A549 (cell line): Measurements from ENCODE around the gene TMEM214. TPM values are rescaled to one million over a fixed set of nuclear protein-coding genes. Genes with fewer than 3 reads are reported as not detected.

Source experiments
- ATAC-seq, 2 experiments: fragments of 200-7000 bp in 1 of 2; fragments of >200 bp in 1 of 2; cut with Nextera tagmentation in 1 of 2; cut with Tn5 transposase in 1 of 2; 3 replicates each; pipeline versions ENCODE4 v1.8.0 to v1.9.1; 2018 to 2020; ENCODE audit warnings: mild to moderate bottlenecking in 1 of 2, moderate library complexity in 1 of 2
- CTCF ChIA-PET: fragments of 300-600 bp; sonication (Branson Sonifier 250); formaldehyde crosslinking; extraction: SDS; loops from one replicate; lab custom pipeline; 2021; ENCODE audit warnings: antibody characterized with exemption, inconsistent platforms; lab: Yijun Ruan, JAX
- POLR2A ChIA-PET: fragments of 350-600 bp; formaldehyde crosslinking; extraction: SDS; loops from one replicate; lab custom pipeline; 2021; ENCODE audit warnings: antibody characterized with exemption, inconsistent platforms; lab: Yijun Ruan, JAX
- DNase-seq, 2 experiments: peaks; one replicate each; pipeline versions ENCODE4 v3.0.0 to v3.0.0-alpha.2; 2011 to 2016; ENCODE audit warnings: low read depth in 1 of 2, low spot score in 1 of 2
- FAIRE-seq: peaks from 2 replicates; lab custom pipeline; 2011; peaks lifted over from hg19 to GRCh38; lab: Jason Lieb, UNC
- H3K27ac ChIP-seq, 2 experiments: fragments of >200 bp; sonication (Bioruptor Twin); formaldehyde crosslinking; 3 replicates each; pipeline ENCODE4 v1.5.1; 2016 to 2017
- H3K4me1 ChIP-seq: fragments of >200 bp; sonication (Bioruptor Twin); formaldehyde crosslinking; 3 replicates; pipeline ENCODE4 v1.6.1; 2016
- H3K4me2 ChIP-seq: fragments of >200 bp; sonication (Bioruptor Twin); formaldehyde crosslinking; 3 replicates; pipeline ENCODE4 v1.6.1; 2016
- H3K4me3 ChIP-seq: fragments of >200 bp; sonication (Bioruptor Twin); formaldehyde crosslinking; 3 replicates; pipeline ENCODE4 v1.5.1; 2016
- H3K9me3 ChIP-seq: fragments of >200 bp; sonication (Bioruptor Twin); formaldehyde crosslinking; 3 replicates; pipeline ENCODE4 v1.6.1; 2016
- CHD4 ChIP-seq: fragments of 200-600 bp; sonication (generic); IDR thresholded peaks from 2 replicates; pipeline ENCODE4 v1.6.1; 2016; ENCODE audit warnings: antibody characterized with exemption, mild to moderate bottlenecking, borderline replicate concordance
- CTCF ChIP-seq: fragments of >200 bp; sonication (Bioruptor Twin); formaldehyde crosslinking; IDR thresholded peaks from 3 replicates; pipeline ENCODE4 v1.5.1; 2016
- ESRRA ChIP-seq: fragments of 150-350 bp; IDR thresholded peaks from 2 replicates; pipeline ENCODE4 v1.6.1; 2014; ENCODE audit warnings: mild to moderate bottlenecking, low read length, borderline replicate concordance
- FOSB ChIP-seq: fragments of 250-450 bp; sonication (Bioruptor Pico); IDR thresholded peaks from 2 replicates; pipeline ENCODE4 v1.5.0; 2020; ENCODE audit warnings: mild to moderate bottlenecking, moderate library complexity
- FOXS1 ChIP-seq: fragments of 250-450 bp; sonication (Bioruptor Pico); IDR thresholded peaks from 2 replicates; pipeline ENCODE4 v1.5.0; 2020; ENCODE audit warnings: mild to moderate bottlenecking, moderate library complexity
- HEYL ChIP-seq: fragments of 250-450 bp; sonication (Bioruptor Pico); IDR thresholded peaks from 2 replicates; pipeline ENCODE4 v1.8.0; 2021; ENCODE audit warnings: mild to moderate bottlenecking, moderate library complexity
- HMGXB4 ChIP-seq: fragments of 250-450 bp; sonication (Bioruptor Pico); IDR thresholded peaks from 2 replicates; pipeline ENCODE4 v1.5.0; 2021; ENCODE audit warnings: mild to moderate bottlenecking, moderate library complexity, borderline replicate concordance
- JUN ChIP-seq, 2 experiments: fragments of >200 bp; sonication (Bioruptor Twin); formaldehyde crosslinking; IDR thresholded peaks; 2 replicates in 1 of 2; 3 replicates in 1 of 2; pipeline ENCODE4 v1.6.1; 2016 to 2017
- MAFK ChIP-seq: fragments of 450-650 bp; IDR thresholded peaks from 2 replicates; pipeline ENCODE4 v1.6.1; 2014; ENCODE audit not compliant: partially characterized antibody
- MAX ChIP-seq: IDR thresholded peaks from 2 replicates; pipeline ENCODE4 v1.6.1; 2012
- MAZ ChIP-seq: fragments of 150-350 bp; IDR thresholded peaks from 2 replicates; pipeline ENCODE4 v1.6.1; 2014; ENCODE audit warnings: antibody characterized with exemption, low read depth, low read length, borderline replicate concordance
- MYC ChIP-seq: IDR thresholded peaks from 2 replicates; pipeline ENCODE4 v1.6.1; 2012; ENCODE audit warnings: mild to moderate bottlenecking, inconsistent platforms, low read length, improper control_type of control experiment, borderline replicate concordance
- NPAS2 ChIP-seq: fragments of 250-450 bp; sonication (Bioruptor Pico); IDR thresholded peaks from 2 replicates; pipeline ENCODE4 v1.8.0; 2022; ENCODE audit warnings: mild to moderate bottlenecking, moderate library complexity, borderline replicate concordance
- RARB ChIP-seq: fragments of 250-450 bp; sonication (Bioruptor Pico); IDR thresholded peaks from 2 replicates; pipeline ENCODE4 v1.8.0; 2021; ENCODE audit warnings: mild to moderate bottlenecking, moderate library complexity
- SMC3 ChIP-seq: fragments of >200 bp; sonication (Bioruptor Twin); formaldehyde crosslinking; IDR thresholded peaks from 3 replicates; pipeline ENCODE4 v1.6.1; 2018; ENCODE audit warnings: inconsistent platforms
- TP53 ChIP-seq: fragments of 250-450 bp; sonication (Bioruptor Pico); IDR thresholded peaks from 2 replicates; pipeline ENCODE4 v1.5.0; 2021; ENCODE audit warnings: mild to moderate bottlenecking, moderate library complexity
- ZC3H11A ChIP-seq: fragments of 450-650 bp; IDR thresholded peaks from 2 replicates; pipeline ENCODE4 v1.6.1; 2014; ENCODE audit warnings: antibody characterized with exemption, mild to moderate bottlenecking
- ZSCAN20 ChIP-seq: fragments of 250-450 bp; sonication (Bioruptor Pico); IDR thresholded peaks from 2 replicates; pipeline ENCODE4 v1.8.0; 2022; ENCODE audit warnings: mild to moderate bottlenecking, moderate library complexity
- WGBS: methylation state at CpG from one replicate; pipeline ENCODE4 v1.1.6; 2017; ENCODE audit errors: missing lambda C conversion rate; 5-methylcytosine and 5-hydroxymethylcytosine counted together
- polyA plus RNA-seq, 4 experiments: library from polyadenylated mRNA; depleted of rRNA in 3 of 4; stranded (reverse); fragments of >200 nt; fragmentation: RNase III in 1 of 4; extraction: RNeasy Plus Mini Kit Qiagen cat#74134 plus additional on column Dnase treatment in 1 of 4; gene quantifications; 2 replicates in 3 of 4; 3 replicates in 1 of 4; pipeline ENCODE4 v1.2.3, GENCODE V29; 2011 to 2017
- TF ChIP-seq, protein P1 (sequence below): fragments of 450-650 bp; IDR thresholded peaks from 2 replicates; pipeline ENCODE4 v1.6.1; 2014; ENCODE audit warnings: antibody characterized with exemption
- TF ChIP-seq, protein P2 (sequence below): fragments of 250-450 bp; sonication (Bioruptor Pico); IDR thresholded peaks from 2 replicates; pipeline ENCODE4 v1.5.0; 2020; ENCODE audit warnings: low read depth, mild to moderate bottlenecking, moderate library complexity

Gene TMEM214
- polyA plus RNA-seq, 2 of the 4 experiments (the other 2 are of a cell fraction) = 54.3 to 74.9 TPM

GRCh38 chr2:27069961-27070618 lies 37.3 kb downstream of the TMEM214 start:
- Histone ChIP-seq H3K4me2 (peak overlapping the region; percentile 86), H3K4me3 (peak overlapping the region; percentile 92), H3K4me1 (peaks cover 19% of the 10 kb centered on the region), H3K27ac (peak overlapping the region; percentile 88 to 93; a peak in 4 of 6 replicates), H3K9me3 (no peaks in the 10 kb centered on the region)
- TF ChIP-seq, protein P1, sequence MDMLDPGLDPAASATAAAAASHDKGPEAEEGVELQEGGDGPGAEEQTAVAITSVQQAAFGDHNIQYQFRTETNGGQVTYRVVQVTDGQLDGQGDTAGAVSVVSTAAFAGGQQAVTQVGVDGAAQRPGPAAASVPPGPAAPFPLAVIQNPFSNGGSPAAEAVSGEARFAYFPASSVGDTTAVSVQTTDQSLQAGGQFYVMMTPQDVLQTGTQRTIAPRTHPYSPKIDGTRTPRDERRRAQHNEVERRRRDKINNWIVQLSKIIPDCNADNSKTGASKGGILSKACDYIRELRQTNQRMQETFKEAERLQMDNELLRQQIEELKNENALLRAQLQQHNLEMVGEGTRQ = no peak
- TF ChIP-seq MAX (no peak), FOXS1 (CRISPR knock-in tag) (no peak), NPAS2 (CRISPR knock-in tag) (no peak), ESRRA (no peak), HEYL (no peak), MAZ (no peak), MAFK (no peak), HMGXB4 (no peak), ZSCAN20 (no peak)
- POLR2A ChIA-PET = no interaction called here
- FAIRE-seq (no peak), DNase-seq (no peak), ATAC-seq (no peak)
- WGBS = 90% methylated on average over 8 of the region's 8 CpGs
- CTCF ChIA-PET = interaction anchor here (13.3 to 18.7 kb wide), 2 partner anchors 14 to 15 kb away, joined by 143 to 253 read pairs; partner anchors contain the start of genes AGBL5, EMILIN1 and KHK

- ChIA-PET POLR2A (interaction anchor here (1.0 to 2.0 kb wide), 11 partner anchors 11 to 222 kb away, joined by 3 to 37 read pairs (median 4); partner anchors contain the start of genes AGBL5, KHK and PREB), CTCF (interaction anchor here (1.0 to 18.7 kb wide), 4 partner anchors 13 to 224 kb away, joined by 3 to 253 read pairs (median 74); partner anchors contain the start of genes AGBL5, EMILIN1 and KHK)
- Histone ChIP-seq H3K4me2 (peak overlapping the region; percentile 86), H3K4me1 (peaks cover 19% of the 10 kb centered on the region), H3K27ac (peak overlapping the region; percentile 88 to 93), H3K4me3 (peak overlapping the region; percentile 92), H3K9me3 (no peaks in the 10 kb centered on the region)
- DNase-seq = no peak
- FAIRE-seq = no peak
- 2% methylated on average over 11 of the region's 11 CpGs for WGBS
- peak in 1 of 2 experiments; percentile 19; a peak in 3 of 6 replicates for ATAC-seq
- TF ChIP-seq RARB (CRISPR knock-in tag) (no peak), ZC3H11A (no peak), FOSB (CRISPR knock-in tag) (no peak), MAZ (no peak), SMC3 (no peak), HEYL (no peak), CHD4 (no peak), CTCF (no peak), ZSCAN20 (no peak), TP53 (CRISPR knock-in tag) (no peak), FOXS1 (CRISPR knock-in tag) (no peak), JUN (IDR thresholded peaks at IDR 0.05) (no peak), MYC (no peak), MAFK (no peak), NPAS2 (CRISPR knock-in tag) (no peak)
- TF ChIP-seq, protein P2, sequence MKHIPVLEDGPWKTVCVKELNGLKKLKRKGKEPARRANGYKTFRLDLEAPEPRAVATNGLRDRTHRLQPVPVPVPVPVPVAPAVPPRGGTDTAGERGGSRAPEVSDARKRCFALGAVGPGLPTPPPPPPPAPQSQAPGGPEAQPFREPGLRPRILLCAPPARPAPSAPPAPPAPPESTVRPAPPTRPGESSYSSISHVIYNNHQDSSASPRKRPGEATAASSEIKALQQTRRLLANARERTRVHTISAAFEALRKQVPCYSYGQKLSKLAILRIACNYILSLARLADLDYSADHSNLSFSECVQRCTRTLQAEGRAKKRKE = no peak
Observed at GRCh38 chr2:27070653-27071276, 38.0 kb downstream of the TMEM214 start.
